Endothelial cell of umbilical vein (primary cell): ENCODE measurements around the gene GGN. TPM values are rescaled to one million over a fixed set of nuclear protein-coding genes. Genes with fewer than 3 reads are reported as not detected.

Experiments
- BruUV-seq: library from RNA; stranded (reverse); fragments of 400-500 nt; replicated peaks from 2 replicates; lab custom pipeline; 2021; lab: Mats Ljungman, UMichigan
- CTCF ChIA-PET: fragments of 300-600, 350-600 bp; sonication (Branson Sonifier 250); formaldehyde crosslinking; loops from one replicate; lab custom pipeline; 2021; ENCODE audit warnings: antibody characterized with exemption, inconsistent platforms; lab: Charles Lee
- POLR2A ChIA-PET: fragments of 300-600, 350-600 bp; sonication (Branson Sonifier 250); formaldehyde crosslinking; loops from one replicate; lab custom pipeline; 2021; ENCODE audit warnings: antibody characterized with exemption, inconsistent platforms; lab: Charles Lee
- DNase-seq: peaks from one replicate; pipeline ENCODE4 v3.0.0-alpha.2; 2011; ENCODE audit warnings: low read depth, low spot score
- FAIRE-seq: peaks from 2 replicates; lab custom pipeline; 2011; peaks lifted over from hg19 to GRCh38; lab: Jason Lieb, UNC
- H2AFZ ChIP-seq: 2 replicates; pipeline ENCODE4 v1.6.0; 2012; ENCODE audit warnings: low read depth, low read length, control low read depth, inconsistent platforms
- H3K27ac ChIP-seq: 2 replicates; pipeline ENCODE4 v1.5.1; 2011; ENCODE audit warnings: low read depth, mild to moderate bottlenecking, control low read depth, low read length, moderate library complexity; ENCODE audit not compliant: insufficient read depth
- H3K27me3 ChIP-seq, 2 experiments: 2 replicates each; pipeline versions ENCODE4 v1.6.0 to v1.6.1; 2011; ENCODE audit warnings: low read length in 2 of 2, mixed read lengths in 1 of 2; ENCODE audit not compliant: control insufficient read depth in 2 of 2, insufficient read depth in 2 of 2
- H3K36me3 ChIP-seq, 2 experiments: 2 replicates in 1 of 2; 3 replicates in 1 of 2; pipeline ENCODE4 v1.5.1; 2011; ENCODE audit warnings: low read length in 2 of 2, mild to moderate bottlenecking in 1 of 2, moderate library complexity in 1 of 2; ENCODE audit not compliant: control insufficient read depth in 2 of 2, insufficient read depth in 2 of 2; ENCODE audit errors: extremely low read depth in 1 of 2
- H3K4me1 ChIP-seq: 3 replicates; pipeline ENCODE4 v1.5.1; 2011; ENCODE audit warnings: mild to moderate bottlenecking, low read length; ENCODE audit not compliant: control insufficient read depth, insufficient read depth; ENCODE audit errors: extremely low read depth
- H3K4me2 ChIP-seq: 2 replicates; pipeline ENCODE4 v1.6.1; 2011; ENCODE audit warnings: low read length, control low read depth, mixed read lengths; ENCODE audit not compliant: insufficient read depth
- H3K4me3 ChIP-seq, 3 experiments: fragments of 200-600 bp in 1 of 3; sonication (generic), shearing (Covaris generic) in 1 of 3; replicated peaks in 1 of 3; 2 replicates each; pipeline ENCODE4 v1.5.1; 2011 to 2016; ENCODE audit warnings: control low read depth in 3 of 3, low read length in 3 of 3, mild to moderate bottlenecking in 2 of 3, inconsistent platforms in 1 of 3, low read depth in 1 of 3, moderate library complexity in 1 of 3; ENCODE audit not compliant: insufficient read depth in 1 of 3
- H3K79me2 ChIP-seq: 2 replicates; pipeline ENCODE4 v1.6.0; 2012; ENCODE audit warnings: low read length, inconsistent platforms; ENCODE audit not compliant: control insufficient read depth, insufficient read depth
- H3K9ac ChIP-seq: replicated peaks from 2 replicates; pipeline ENCODE3; 2011; ENCODE audit warnings: low read length, control low read depth; ENCODE audit not compliant: insufficient read depth; ENCODE audit errors: extremely low read depth
- H3K9me1 ChIP-seq: replicated peaks from 3 replicates; pipeline ENCODE4 v1.6.0; 2011; ENCODE audit warnings: mild to moderate bottlenecking, low read length; ENCODE audit not compliant: control insufficient read depth, insufficient read depth; ENCODE audit errors: extremely low read depth
- H3K9me3 ChIP-seq: replicated peaks from 2 replicates; pipeline ENCODE4 v1.5.1; 2012; ENCODE audit warnings: low read length, inconsistent platforms; ENCODE audit not compliant: control insufficient read depth, insufficient read depth
- H4K20me1 ChIP-seq: replicated peaks from 2 replicates; pipeline ENCODE3; 2011; ENCODE audit warnings: mild to moderate bottlenecking, low read length; ENCODE audit not compliant: control insufficient read depth, insufficient read depth; ENCODE audit errors: extremely low read depth
- FOS ChIP-seq: IDR thresholded peaks from 2 replicates; pipeline ENCODE4 v1.6.1; 2011; ENCODE audit warnings: mild to moderate bottlenecking, low read length, moderate library complexity, borderline replicate concordance; ENCODE audit not compliant: insufficient read depth
- POLR2AphosphoS5 ChIP-seq: IDR thresholded peaks from 2 replicates; pipeline ENCODE4 v1.6.1; 2012; ENCODE audit warnings: low read depth, mild to moderate bottlenecking, control low read depth, low read length, moderate library complexity; ENCODE audit not compliant: insufficient read depth
- dilution Hi-C: fragments of 300-500 bp; cut with MboI; formaldehyde crosslinking; loops from one replicate; pipeline ENCODE4 v1.15.0; 2019; ENCODE audit warnings: low sequenced_read_pairs; ENCODE audit not compliant: extremely low pct_ligation_motif_present
- intact Hi-C: fragments of 100-400 bp; cut with micrococcal nuclease; formaldehyde crosslinking; loops from one replicate; pipeline ENCODE4 v1.10.0; 2022
- polyA plus RNA-seq, 4 experiments: library from polyadenylated mRNA; depleted of rRNA in 3 of 4; stranded (reverse) in 3 of 4; unstranded in 1 of 4; fragments of >200 nt; gene quantifications; 2 replicates each; pipeline versions ENCODE4 v1.2.1 to v1.2.3, GENCODE V29; 2011 to 2012; ENCODE audit warnings: missing spikeins in 1 of 4
- total RNA-seq: library from RNA; stranded (reverse); gene quantifications from 2 replicates; pipeline ENCODE4 v1.2.3, GENCODE V29; 2021
- TF ChIP-seq, protein P1 (sequence below): IDR thresholded peaks from 2 replicates; pipeline ENCODE4 v1.6.1; 2011; ENCODE audit not compliant: insufficient read depth, insufficient read length
- TF ChIP-seq, protein P2 (sequence below), 2 donors: IDR thresholded peaks; 1 replicate in 1 of 2; 2 replicates in 1 of 2; pipeline ENCODE4 v1.5.1; 2011; ENCODE audit warnings: low read length in 2 of 2, mild to moderate bottlenecking in 2 of 2, moderate library complexity in 2 of 2, control low read depth in 1 of 2, inconsistent platforms in 1 of 2, low read depth in 1 of 2; ENCODE audit not compliant: insufficient read depth in 1 of 2; ENCODE audit errors: extremely low read depth in 1 of 2

Gene GGN
- total and polyA plus RNA-seq, 2 donors (not counting 3 experiments of a cell fraction or from before 2014, with no cell fraction given) = 0.39 to 0.88 TPM

DNA sequence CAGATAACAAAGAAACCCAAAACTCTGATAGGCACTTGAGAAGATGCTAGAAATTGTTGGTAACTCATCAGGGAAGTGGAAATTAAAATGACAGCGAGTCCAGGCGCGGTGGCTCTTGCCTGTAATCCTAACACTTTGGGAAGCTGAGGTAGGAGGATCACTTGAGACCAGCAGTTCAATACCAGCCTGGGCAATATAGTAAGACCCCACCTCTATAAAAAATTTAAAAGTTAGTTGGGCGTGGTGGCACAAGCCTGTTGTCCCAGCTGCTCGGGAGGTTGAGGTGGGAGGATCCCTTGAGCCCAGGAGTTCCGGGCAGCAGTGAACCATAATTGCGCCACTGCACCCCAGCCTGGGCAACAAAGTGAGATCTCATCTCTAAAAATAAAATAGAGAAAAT lies 43.1 kb upstream of the GGN start:
- Histone ChIP-seq H3K27ac (no peak overlapping the region), H3K36me3 (no peaks in the 10 kb centered on the region), H3K79me2 (no peaks in the 10 kb centered on the region), H3K9me3 (no peaks in the 10 kb centered on the region), H4K20me1 (no peaks in the 10 kb centered on the region), H3K27me3 (peaks cover 4 to 5% of the 10 kb centered on the region in 2 experiments), H3K4me3 (no peak overlapping the region), H3K4me2 (no peak overlapping the region), H3K9me1 (no peaks in the 10 kb centered on the region), H3K4me1 (no peaks in the 10 kb centered on the region), H2AFZ (no peak overlapping the region), H3K9ac (no peak overlapping the region)
- dilution Hi-C loops = no loop called here
- ChIA-PET CTCF (no interaction called here), POLR2A (no interaction called here)
- intact Hi-C loops = no loop called here
- FAIRE-seq (no peak), DNase-seq (no peak)
- BruUV-seq = no TSS peak
- TF ChIP-seq FOS = no peak
- TF ChIP-seq, protein P1, sequence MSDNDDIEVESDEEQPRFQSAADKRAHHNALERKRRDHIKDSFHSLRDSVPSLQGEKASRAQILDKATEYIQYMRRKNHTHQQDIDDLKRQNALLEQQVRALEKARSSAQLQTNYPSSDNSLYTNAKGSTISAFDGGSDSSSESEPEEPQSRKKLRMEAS = no peak

DNA sequence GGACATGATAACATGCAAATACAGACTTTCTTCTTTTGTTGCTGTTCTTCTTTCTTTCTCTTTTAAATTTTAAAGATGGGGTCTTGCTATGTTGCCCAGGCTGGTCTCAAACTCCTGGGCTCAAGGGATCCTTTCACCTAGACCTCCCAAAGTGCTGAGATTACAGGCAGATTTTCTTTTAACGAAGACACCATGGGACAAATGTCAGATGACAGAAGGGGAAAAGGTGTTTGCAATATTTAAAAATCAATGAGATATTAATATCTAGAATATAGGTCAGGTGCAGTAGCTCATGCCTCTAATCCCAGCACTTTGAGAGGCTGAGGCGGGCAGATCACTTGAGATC lies 42.0 kb upstream of the GGN start:
- Histone ChIP-seq H3K9ac (no peak overlapping the region), H3K79me2 (no peaks in the 10 kb centered on the region), H3K9me3 (no peaks in the 10 kb centered on the region), H3K27ac (no peak overlapping the region), H3K27me3 (peaks cover 4 to 5% of the 10 kb centered on the region in 2 experiments), H3K4me2 (no peak overlapping the region), H3K36me3 (no peaks in the 10 kb centered on the region), H2AFZ (no peak overlapping the region), H3K4me1 (no peaks in the 10 kb centered on the region), H3K9me1 (no peaks in the 10 kb centered on the region), H3K4me3 (no peak overlapping the region), H4K20me1 (no peaks in the 10 kb centered on the region)
- FAIRE-seq = no peak
- DNase-seq = no peak
- no peak for TF ChIP-seq POLR2AphosphoS5
- TF ChIP-seq, protein P2, sequence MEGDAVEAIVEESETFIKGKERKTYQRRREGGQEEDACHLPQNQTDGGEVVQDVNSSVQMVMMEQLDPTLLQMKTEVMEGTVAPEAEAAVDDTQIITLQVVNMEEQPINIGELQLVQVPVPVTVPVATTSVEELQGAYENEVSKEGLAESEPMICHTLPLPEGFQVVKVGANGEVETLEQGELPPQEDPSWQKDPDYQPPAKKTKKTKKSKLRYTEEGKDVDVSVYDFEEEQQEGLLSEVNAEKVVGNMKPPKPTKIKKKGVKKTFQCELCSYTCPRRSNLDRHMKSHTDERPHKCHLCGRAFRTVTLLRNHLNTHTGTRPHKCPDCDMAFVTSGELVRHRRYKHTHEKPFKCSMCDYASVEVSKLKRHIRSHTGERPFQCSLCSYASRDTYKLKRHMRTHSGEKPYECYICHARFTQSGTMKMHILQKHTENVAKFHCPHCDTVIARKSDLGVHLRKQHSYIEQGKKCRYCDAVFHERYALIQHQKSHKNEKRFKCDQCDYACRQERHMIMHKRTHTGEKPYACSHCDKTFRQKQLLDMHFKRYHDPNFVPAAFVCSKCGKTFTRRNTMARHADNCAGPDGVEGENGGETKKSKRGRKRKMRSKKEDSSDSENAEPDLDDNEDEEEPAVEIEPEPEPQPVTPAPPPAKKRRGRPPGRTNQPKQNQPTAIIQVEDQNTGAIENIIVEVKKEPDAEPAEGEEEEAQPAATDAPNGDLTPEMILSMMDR (IDR thresholded peaks at IDR 0.05; ENCODE audit: extremely low read depth in 1 of 2, insufficient read depth in 1 of 2, low read depth in 1 of 2, low read length in 2 of 2) = no peak
- intact Hi-C loops = no loop called here
- dilution Hi-C loops = no loop called here
- ChIA-PET CTCF (interaction anchor here (0.7 kb wide), 1 partner anchor 14 kb away, joined by 4 read pairs; no protein-coding TSS in a partner anchor), POLR2A (no interaction called here)
- no TSS peak for BruUV-seq
